ENCODE measurements around the gene SOWAHC. TPM values are rescaled to one million over a fixed set of nuclear protein-coding genes. Genes with fewer than 3 reads are reported as not detected.

SOWAHC gene
- polyA plus RNA-seq, 1 of the 3 experiments (the other 2 are of a cell fraction) = 2.9 TPM

GRCh38 chr2:109630441-109631430 is 16.6 kb downstream of the SOWAHC start:
- H3K4me3 ChIP-seq (ENCODE audit: low read depth in 2 of 2, low read length in 1 of 2) = no peak overlapping the region
- WGBS (ENCODE audit: low lambda C conversion rate) = 87% methylated on average over 19 of the region's 19 CpGs
- no peaks in the 10 kb centered on the region for H3K36me3 ChIP-seq (replicated peaks in 1 of 2; ENCODE audit: control insufficient read depth in 1 of 2, insufficient read depth in 2 of 2, low read length in 1 of 2)
- no peaks in the 10 kb centered on the region for H3F3A ChIP-seq (replicated peaks; ENCODE audit: insufficient read depth)
- H3K4me1 ChIP-seq (ENCODE audit: control insufficient read depth in 1 of 2, insufficient read depth in 2 of 2, low read depth in 1 of 2, low read length in 1 of 2) = no peaks in the 10 kb centered on the region
- H3K9ac ChIP-seq = no peak overlapping the region
- no peaks in the 10 kb centered on the region for H4K20me1 ChIP-seq (ENCODE audit: insufficient read depth)
- CTCF ChIA-PET = no interaction called here
- H3K9me3 ChIP-seq = no peaks in the 10 kb centered on the region
- no peaks in the 10 kb centered on the region for H3K27me3 ChIP-seq (ENCODE audit: insufficient read depth)
- no peak overlapping the region for H3K27ac ChIP-seq (ENCODE audit: low read depth in 2 of 2, low read length in 1 of 2)
- no peak overlapping the region for H2AFZ ChIP-seq (ENCODE audit: low read depth)
- no peak for DNase-seq
- TF ChIP-seq SIN3A (IDR thresholded peaks at IDR 0.05; ENCODE audit: borderline replicate concordance, low read depth, low read length) (no peak), MEF2A (IDR thresholded peaks at IDR 0.05; ENCODE audit: borderline replicate concordance, low read depth) (no peak), RAD21 (IDR thresholded peaks at IDR 0.05; ENCODE audit: low read length) (no peak), RXRA (IDR thresholded peaks at IDR 0.05; ENCODE audit: borderline replicate concordance, low read depth) (no peak), NRF1 (IDR thresholded peaks at IDR 0.05; ENCODE audit: low read depth, low read length) (no peak), ELF1 (IDR thresholded peaks at IDR 0.05) (no peak), EZH2phosphoT487 (IDR thresholded peaks at IDR 0.05; ENCODE audit: borderline replicate concordance, low read depth) (no peak), USF2 (IDR thresholded peaks at IDR 0.05; ENCODE audit: borderline replicate concordance, low read depth, low read length) (no peak), TCF12 (IDR thresholded peaks at IDR 0.05) (no peak), TAF1 (IDR thresholded peaks at IDR 0.05; ENCODE audit: borderline replicate concordance, low read depth, low read length) (no peak), NFIC (IDR thresholded peaks at IDR 0.05; ENCODE audit: borderline replicate concordance) (no peak), EP300 (IDR thresholded peaks at IDR 0.05; ENCODE audit: borderline replicate concordance in 1 of 2, low read depth in 1 of 2, low read length in 1 of 2) (no peak), POLR2AphosphoS5 (IDR thresholded peaks at IDR 0.05; ENCODE audit: low read depth, low read length) (no peak), ZBTB33 (IDR thresholded peaks at IDR 0.05; ENCODE audit: borderline replicate concordance, low read depth) (no peak), RFX5 (IDR thresholded peaks at IDR 0.05; ENCODE audit: low read length) (no peak)
- TF ChIP-seq, protein P1, sequence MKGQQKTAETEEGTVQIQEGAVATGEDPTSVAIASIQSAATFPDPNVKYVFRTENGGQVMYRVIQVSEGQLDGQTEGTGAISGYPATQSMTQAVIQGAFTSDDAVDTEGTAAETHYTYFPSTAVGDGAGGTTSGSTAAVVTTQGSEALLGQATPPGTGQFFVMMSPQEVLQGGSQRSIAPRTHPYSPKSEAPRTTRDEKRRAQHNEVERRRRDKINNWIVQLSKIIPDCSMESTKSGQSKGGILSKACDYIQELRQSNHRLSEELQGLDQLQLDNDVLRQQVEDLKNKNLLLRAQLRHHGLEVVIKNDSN (IDR thresholded peaks at IDR 0.05; ENCODE audit: borderline replicate concordance, low read depth) = no peak
- no peak overlapping the region for H3K4me2 ChIP-seq
- H3K9me2 ChIP-seq = no peaks in the 10 kb centered on the region
- no peaks in the 10 kb centered on the region for H3K79me2 ChIP-seq (ENCODE audit: insufficient read depth)
- POLR2A ChIA-PET = no interaction called here
